NB4 (cell line): ENCODE measurements around the gene PAM16.

ENCODE experiments used
- DNase-seq: peaks from one replicate; pipeline ENCODE4 v3.0.0; 2010; ENCODE audit warnings: low read depth
- H3K4me3 ChIP-seq: one replicate; pipeline ENCODE4 v1.5.1; 2011; ENCODE audit warnings: mild to moderate bottlenecking, low read depth, low read length, moderate library complexity
- MYC ChIP-seq: IDR thresholded peaks from 2 replicates; pipeline ENCODE4 v1.6.1; 2011; ENCODE audit warnings: low read depth, low read length
- TF ChIP-seq, protein P1 (sequence below): IDR thresholded peaks from one replicate; pipeline ENCODE4 v1.5.1; 2012; ENCODE audit warnings: low read depth, low read length
- TF ChIP-seq, protein P2 (sequence below): IDR thresholded peaks from 2 replicates; pipeline ENCODE4 v1.6.1; 2011; ENCODE audit warnings: low read depth, low read length

The PAM16 gene

DNA sequence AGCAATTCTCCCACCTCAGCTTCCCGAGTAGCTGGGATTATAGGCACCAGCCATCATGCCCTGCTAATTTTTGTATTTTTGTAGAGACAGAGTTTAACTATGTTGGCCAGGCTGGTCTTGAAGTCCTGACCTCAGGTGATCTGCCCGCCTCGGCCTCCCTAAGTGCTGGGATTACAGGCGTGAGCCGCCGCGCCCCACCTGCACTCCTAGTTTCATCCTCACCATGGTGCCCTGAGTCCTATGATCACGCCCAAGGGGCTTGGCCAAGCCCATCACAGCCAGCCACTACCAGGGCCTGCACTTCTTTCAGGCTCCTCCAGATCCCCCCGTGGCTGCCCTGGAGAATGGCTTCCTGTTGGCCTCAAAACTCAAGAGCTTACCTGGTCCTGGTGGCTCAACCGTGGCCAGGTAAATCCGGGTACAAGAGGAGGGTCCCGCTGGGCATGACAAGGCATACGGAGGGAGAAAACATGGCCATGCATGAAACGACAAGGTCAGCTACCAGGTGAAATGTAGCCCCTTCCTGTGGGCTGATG is 57.9 kb downstream of the PAM16 start:
- no peak overlapping the region for H3K4me3 ChIP-seq
- no peak for TF ChIP-seq MYC
- TF ChIP-seq, protein P1, sequence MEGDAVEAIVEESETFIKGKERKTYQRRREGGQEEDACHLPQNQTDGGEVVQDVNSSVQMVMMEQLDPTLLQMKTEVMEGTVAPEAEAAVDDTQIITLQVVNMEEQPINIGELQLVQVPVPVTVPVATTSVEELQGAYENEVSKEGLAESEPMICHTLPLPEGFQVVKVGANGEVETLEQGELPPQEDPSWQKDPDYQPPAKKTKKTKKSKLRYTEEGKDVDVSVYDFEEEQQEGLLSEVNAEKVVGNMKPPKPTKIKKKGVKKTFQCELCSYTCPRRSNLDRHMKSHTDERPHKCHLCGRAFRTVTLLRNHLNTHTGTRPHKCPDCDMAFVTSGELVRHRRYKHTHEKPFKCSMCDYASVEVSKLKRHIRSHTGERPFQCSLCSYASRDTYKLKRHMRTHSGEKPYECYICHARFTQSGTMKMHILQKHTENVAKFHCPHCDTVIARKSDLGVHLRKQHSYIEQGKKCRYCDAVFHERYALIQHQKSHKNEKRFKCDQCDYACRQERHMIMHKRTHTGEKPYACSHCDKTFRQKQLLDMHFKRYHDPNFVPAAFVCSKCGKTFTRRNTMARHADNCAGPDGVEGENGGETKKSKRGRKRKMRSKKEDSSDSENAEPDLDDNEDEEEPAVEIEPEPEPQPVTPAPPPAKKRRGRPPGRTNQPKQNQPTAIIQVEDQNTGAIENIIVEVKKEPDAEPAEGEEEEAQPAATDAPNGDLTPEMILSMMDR = no peak
- TF ChIP-seq, protein P2, sequence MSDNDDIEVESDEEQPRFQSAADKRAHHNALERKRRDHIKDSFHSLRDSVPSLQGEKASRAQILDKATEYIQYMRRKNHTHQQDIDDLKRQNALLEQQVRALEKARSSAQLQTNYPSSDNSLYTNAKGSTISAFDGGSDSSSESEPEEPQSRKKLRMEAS = no peak
- no peak for DNase-seq

GRCh38 chr16:4291699-4292098 is 59.4 kb downstream of the PAM16 start:
- DNase-seq = no peak
- TF ChIP-seq, protein P1 = no peak
- H3K4me3 ChIP-seq = no peak overlapping the region
